AG20443 (cell line): ENCODE results near the gene CLMN.

Experiments used
- DNase-seq: peaks from one replicate; pipeline ENCODE4 v3.0.0; 2012; ENCODE audit warnings: low spot score, mixed read lengths

The CLMN gene, protein sequence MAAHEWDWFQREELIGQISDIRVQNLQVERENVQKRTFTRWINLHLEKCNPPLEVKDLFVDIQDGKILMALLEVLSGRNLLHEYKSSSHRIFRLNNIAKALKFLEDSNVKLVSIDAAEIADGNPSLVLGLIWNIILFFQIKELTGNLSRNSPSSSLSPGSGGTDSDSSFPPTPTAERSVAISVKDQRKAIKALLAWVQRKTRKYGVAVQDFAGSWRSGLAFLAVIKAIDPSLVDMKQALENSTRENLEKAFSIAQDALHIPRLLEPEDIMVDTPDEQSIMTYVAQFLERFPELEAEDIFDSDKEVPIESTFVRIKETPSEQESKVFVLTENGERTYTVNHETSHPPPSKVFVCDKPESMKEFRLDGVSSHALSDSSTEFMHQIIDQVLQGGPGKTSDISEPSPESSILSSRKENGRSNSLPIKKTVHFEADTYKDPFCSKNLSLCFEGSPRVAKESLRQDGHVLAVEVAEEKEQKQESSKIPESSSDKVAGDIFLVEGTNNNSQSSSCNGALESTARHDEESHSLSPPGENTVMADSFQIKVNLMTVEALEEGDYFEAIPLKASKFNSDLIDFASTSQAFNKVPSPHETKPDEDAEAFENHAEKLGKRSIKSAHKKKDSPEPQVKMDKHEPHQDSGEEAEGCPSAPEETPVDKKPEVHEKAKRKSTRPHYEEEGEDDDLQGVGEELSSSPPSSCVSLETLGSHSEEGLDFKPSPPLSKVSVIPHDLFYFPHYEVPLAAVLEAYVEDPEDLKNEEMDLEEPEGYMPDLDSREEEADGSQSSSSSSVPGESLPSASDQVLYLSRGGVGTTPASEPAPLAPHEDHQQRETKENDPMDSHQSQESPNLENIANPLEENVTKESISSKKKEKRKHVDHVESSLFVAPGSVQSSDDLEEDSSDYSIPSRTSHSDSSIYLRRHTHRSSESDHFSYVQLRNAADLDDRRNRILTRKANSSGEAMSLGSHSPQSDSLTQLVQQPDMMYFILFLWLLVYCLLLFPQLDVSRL

DNA sequence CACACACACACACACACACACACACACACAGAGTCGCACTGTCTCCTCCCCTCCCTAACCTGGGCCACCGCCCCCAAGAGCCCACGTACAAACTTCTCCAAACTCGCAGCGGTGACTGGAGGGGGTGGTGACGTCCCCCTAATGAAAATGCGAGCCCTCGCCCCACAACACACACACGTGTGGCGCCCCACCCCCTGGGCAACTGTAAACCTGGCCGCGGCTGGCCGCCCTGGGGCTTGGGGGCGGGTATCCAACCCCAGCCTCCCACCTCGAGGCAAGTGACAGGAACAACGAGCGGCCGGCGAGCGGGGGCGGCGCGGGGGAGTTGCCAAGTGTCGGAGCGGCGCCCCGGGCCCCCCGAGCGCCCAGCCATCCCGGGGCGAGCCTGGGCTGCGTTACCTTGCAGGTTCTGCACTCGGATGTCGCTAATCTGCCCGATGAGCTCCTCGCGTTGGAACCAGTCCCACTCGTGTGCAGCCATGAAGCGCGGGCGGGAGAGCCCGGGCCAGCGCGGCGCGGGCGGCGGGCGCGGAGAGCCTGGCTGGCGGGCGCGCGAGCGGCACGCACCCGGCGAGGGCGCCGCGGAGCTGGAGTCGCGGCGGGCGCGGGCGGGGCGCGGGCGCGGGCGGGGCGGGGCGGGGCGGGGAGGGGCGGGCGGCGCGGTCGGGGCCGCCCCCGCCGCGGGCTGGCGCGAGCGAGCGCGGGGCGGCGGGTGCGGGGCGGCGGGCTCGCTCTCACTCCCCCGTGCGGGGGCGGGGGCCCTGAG lies at the start of gene CLMN:
TSS of gene CLMN (minus strand) at position 597 of the 766 bp plus-strand sequence. CDS start at position 481, 116 bp downstream.
- peak; percentile 85 for DNase-seq

DNA sequence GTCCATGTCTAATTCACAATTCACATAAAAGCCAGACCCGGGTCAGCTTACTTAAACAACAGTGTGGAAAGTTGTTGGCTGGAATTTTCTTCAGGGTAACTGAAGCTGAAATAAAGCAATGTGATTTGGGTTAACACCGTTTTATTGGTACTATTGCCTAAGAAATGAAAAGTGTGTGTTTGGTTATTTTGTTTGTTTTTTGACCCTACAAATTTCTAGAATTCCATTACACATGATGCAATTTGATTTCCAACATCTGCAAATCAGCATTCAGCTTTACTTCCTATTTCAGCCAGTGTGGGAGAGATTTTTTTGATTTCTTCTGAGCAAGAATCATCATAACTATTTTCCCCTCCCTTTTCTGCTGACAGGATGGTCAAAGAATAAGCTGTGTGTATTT lies 45.7 kb upstream of the CLMN start:
- no peak for DNase-seq

DNA sequence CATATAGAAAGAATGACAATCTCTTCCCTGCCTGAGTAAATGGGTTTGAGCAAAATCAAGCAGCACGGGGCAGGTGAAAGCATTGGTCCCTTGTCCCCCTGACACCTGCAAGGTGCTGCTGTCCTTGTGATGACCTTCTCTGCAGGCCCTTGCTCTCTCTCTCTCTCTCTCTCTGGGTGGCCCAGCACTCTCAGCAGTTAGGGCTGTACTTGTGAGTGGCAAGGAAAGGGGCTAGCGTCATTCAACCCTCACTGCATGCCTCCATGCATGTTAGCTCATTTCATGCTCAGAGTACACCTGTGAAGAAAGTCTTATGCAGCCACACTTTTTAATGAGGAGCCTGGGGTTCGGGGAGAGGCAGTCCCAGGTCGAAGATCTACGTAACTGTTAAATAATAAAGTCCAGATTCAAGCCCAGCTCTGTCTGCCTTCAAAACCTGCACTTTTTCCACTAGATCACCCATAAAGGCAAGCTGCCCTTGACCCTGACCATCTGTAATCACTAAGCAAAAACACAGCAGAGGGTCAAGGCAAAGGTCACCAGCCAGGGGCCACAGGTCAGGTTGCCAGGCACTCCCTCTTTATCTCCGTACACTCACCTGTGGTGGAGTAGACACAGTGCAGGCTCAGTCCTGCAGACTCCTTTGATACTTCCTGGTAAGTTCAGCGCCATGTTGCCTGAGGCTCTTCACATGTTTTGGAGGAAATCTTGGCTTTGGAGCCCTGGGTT lies 44.9 kb upstream of the CLMN start:
- no peak for DNase-seq

DNA sequence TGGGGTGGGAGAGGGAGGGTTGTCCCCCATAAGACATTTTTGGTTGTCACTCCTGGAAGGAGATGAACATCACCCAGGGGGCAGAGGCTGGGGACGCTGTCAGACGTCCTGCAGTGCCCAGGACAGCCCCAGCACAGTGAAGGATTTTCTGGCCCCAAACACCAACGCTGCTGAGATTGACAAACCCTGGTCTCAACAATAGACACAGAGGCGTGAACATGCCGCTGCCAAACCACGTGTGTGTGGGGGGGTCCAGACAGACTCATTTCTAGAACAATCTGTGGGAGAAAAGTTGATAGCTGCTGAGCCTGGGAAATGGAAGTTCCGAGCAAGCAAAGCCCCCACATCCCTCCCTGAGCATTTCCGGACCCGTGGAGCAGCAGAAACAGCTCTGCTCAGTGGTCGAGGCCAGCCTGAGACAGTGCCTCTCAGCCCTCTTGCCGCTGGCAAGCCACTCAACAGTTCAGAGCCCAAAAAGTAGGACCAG lies 43.8 kb upstream of the CLMN start:
- no peak for DNase-seq

DNA sequence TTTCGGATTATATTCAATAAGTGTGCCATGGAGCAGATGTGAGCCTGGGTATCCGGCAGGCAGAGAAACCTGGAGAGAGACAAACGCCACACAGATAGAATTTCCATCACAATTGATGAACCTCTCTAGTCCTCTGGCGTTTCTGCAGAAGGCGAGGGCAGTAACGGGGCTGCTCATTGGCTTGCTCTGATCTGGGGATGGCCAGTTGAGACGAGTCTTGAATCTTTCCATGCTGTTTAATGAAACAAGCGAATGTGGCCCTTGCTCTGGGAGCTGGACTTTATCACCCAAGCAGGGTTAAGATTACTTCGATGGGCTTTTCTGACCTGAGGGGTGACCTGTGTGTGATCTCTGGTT lies 42.4 kb upstream of the CLMN start:
- DNase-seq, result no peak

DNA sequence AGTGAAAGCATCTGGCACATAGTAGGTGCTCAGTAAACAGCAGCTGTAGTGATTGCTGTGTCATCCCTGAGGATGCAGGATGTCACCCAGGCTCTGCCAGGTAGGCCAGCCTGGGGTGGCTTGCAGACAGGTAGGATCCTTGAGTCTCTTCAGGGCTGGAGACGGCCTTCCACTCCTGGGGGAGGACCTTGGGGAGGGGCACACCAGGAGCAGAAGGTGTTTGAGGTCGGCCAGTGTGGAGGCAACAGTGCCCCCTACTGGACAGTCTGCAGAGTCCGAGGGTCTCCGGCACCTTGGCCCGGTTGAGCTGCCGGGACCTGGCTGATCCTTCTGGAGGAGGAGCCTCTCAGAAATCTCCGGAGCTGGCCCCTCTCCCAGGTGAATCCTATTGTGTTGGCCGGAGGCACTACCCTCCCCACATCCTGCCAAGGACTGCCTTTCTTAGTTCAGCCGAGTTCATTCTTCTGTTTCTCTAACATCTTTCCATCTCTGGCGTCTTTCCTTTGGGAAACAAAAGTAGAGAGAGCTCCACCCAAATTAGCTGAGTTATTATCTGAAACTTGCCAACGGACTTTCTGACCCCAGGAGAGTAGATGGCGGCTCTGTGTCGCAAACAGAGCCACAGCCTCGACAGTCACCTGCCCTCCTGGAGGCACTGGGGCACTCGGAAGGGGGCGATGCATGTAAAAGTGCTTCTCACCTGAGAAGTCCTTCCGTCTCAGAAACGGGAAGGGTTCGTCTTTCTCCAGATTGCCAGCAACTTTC lies 41.8 kb upstream of the CLMN start:
- DNase-seq, result peak; percentile 41

DNA sequence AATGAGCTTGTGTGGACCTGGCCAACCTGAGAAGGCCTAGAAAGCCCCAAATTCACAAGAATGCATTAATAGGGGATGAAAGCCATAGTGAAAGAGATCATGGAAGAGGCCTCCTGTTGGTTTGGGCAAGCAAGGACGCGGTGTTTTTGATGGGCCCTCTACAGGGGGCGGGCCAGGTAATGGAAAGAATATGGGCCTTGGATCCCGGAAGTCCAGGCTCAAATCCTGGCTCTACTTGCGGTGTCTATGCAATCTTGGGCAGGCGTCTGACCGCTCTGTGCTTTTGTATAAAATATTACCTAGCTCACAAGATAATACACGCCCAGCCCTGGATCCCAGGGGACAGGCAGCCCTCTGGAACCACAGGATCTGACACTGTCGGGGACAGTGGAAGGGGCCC lies 41.1 kb upstream of the CLMN start:
- no peak for DNase-seq

DNA sequence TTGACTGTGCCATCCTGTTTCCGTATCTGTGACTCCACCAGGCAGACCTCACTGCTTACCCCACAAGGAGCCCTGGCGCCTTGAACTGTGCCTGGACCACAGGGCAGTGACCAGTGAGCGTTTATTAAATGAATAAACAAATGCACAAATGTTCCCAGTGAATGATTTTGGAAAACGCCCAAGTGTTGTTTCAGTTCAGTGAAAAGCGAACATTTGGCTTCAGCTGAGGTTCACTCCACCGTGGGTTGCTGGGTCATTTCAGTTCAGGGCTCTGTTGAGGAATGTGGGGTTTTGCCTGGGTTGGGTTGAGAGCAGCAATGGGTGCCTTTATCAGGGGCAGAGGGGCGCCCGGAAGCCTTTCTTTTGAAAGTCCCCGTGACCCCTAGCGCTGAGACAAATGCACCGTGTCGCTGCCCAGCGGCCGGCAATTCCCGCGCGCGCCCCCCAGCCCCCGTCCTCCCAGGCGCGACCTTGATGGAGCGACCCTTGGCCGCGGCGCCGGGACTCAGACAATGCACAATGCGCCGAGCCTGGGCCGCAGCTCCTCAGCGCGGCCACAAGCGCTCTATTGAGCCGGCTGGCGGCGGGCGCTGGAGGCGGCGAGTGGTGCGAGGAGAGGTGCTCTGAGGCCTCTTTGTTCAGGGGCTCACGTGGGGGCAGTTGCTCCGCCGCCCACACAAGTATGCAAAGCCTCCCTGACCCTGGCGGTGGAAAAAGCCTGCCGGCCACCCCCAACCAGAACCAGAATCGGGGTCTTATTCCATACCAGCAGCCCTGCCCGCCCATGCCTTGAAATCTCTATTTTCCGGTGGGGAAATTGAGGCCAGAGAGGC lies 40.5 kb upstream of the CLMN start:
- no peak for DNase-seq

DNA sequence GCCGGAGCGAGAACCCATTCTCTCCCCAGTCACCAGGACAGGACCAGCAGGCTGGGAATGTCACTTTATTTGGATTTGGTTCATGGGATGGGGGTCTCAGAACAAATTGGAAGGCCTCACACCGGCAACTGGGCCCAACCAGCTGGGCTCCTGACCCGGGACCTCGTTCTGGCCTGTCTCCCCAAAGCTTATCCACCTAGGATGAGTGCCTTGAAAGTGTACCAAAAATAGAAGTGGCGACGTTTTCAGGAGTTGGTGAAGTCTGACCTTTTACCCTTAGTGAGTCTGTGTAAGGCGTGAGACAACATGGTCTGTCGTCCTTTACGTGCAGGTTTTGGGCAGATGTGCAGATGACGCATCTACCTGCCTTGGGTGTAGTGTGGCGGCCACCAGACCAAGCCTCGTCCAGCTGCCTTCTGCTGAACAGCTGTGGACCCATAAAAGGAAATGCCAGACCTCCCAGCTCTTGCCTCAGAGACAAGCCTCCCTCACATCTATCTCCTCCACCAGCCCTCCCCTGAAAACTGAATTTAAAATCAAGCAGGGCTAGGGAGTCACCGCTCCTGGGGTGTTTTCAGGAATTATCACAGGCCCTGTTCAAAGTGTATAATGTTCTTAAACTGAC lies 36.6 kb upstream of the CLMN start:
- DNase-seq, result no peak

DNA sequence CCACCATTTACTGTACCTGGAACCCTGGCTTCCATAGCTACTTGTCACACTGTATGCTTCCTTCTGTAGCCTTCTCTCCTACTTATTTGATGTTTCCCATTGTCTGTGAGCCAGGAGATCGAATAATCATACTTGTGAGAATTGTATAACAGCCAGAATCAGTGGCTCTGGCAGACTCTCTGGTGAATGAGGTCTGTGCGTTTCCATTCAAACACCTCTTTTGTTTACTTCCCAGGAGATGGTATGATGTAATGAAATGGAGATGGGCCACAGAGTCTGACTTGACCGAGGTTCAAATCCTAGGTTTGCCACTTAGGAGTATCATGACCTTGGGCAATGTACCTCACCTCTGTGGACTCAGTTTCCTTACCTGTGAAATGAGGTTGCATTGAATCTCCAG lies 35.7 kb upstream of the CLMN start:
- DNase-seq, result no peak

DNA sequence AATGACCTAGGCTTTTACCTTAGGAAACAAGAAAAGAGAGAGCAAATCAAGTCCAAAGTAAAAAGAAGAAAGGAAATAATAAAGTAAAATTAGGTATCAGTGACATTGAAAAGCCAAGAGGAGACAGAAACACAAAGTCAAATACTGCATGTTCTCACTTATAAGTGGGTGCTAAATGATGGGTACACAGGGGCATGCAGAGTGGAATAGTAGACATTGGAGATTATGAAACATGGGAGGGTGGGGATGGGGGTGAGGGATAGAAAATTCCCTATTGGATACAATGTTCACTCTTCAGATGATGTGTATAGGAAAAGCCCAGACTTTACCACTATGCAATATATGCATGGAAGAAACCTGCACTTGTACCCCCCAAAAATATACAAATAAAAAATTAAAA lies 35.1 kb upstream of the CLMN start:
- no peak for DNase-seq

DNA sequence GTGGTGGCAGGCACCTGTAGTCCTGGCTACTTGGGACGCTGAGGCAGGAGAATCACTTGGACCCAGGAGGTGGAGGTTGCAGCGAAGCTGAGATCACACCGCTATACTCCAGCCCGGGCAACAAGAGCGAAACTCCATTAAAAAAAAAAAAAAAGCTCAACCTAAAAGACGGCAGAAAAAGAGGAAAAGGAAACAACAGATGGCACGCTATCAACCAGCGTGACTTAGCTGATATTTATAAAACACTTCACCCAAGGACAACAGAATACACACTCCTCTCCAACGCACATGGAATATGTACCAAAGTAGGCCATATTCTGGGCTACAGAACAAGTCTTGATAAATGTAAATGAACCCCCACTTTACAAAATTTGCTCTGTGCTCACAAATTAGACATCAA lies 34.0 kb upstream of the CLMN start:
- no peak for DNase-seq

DNA sequence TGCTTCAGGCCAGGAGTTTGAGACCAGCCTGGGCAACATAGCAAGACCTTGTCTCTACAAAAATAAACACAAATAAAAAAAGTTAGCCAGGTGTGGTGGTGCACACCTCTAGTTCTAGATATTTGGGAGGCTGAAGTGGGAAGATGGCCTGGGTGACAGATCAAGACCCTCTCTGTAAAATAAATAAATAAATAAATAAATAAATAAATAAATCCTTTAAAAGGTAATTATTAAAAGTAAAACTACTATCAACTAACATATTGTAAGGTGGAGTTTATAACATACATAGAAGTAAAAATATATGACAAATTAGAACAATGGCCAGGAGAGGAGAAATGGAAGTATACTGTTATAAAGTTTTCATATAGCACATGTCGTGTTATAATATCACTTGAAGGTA lies 33.3 kb upstream of the CLMN start:
- DNase-seq, result no peak

DNA sequence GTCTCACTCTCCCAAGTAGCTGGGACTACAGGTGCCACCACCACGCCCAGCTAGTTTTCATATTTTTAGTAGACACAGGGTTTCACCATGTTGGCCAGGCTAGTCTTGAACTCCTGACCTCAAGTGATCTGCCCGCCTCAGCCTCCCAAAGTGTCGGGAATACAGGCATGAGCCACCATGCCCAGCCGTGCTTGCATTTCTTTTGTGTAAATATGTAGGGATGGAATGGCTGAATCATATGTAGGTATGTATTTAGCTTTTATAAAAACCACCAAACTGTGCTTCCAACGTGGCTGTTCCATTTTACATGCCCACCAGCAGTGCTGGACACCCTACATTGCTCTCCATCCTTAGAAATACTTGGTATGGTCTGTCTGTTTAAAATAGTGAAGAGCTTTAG lies 32.8 kb upstream of the CLMN start:
- no peak for DNase-seq

DNA sequence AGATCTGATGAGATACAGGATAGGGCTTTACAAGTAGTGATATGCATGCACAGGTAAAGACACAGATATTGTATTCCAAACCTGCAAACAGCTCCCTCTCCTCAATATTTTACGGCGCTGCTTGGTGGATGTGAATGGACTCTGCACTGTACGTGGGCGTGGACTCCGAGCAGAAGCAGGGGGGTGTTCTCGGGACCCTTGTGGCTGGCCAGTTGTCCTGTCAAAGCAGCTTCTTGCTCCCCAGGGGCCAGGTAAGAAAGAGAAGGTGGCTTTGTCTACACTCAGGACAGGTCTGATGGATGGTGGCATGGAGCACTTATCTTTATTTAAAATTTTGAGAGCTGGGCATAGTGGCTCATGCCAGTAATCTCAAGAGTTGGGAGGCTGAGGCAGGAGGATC lies 29.5 kb upstream of the CLMN start:
- DNase-seq, result no peak

DNA sequence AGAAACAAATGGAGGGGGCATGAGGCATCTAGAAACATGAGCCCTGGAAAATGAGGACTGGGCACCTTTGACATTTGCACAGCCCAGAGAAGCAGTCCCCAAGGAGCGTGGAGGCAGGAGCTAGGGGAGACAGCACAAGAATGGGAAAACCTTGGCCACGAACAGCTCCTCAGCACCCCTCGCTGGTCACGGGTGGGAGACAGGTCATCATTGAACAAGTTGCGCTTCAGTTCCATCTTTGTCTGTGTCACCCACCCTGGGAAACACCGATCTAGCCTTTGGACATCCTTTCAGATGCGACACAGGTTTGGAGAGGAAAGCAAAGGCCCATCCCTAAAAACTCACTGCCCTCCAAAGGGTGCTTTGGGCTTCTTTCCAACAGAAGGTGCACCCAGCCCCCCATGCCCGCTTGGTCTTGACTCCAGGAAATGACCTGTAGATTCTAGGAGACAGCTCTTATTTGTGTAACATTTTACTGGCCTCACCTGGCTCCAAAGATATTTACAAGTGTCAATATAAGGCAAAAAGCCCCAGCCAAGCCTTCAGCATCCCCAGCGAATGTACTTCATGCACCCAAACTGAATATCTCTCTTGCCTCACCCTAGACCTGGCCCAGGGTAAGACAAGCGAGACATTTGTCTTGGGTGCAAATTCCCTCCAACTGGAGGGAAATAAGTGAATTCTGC lies 28.8 kb upstream of the CLMN start:
- no peak for DNase-seq

DNA sequence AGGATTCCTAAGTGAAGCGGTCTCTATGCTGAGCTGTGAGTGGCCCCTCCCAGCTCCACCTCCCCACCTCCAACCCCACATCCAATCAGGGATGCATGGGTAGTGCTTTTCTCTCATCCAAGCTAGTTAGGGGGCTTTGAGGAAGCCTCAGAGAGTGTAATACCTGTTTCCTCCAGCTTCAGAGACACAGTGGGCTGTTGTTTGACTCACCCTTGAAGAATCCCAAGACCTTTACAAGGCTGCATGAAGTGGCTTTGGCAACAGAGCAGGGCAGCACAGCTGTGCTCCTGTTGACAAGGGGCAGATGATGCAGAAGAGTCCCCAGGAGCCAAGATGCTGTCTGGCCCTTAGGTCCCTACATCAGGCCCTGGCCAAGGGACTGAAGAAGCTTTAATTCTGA lies 27.1 kb upstream of the CLMN start:
- DNase-seq, result no peak

DNA sequence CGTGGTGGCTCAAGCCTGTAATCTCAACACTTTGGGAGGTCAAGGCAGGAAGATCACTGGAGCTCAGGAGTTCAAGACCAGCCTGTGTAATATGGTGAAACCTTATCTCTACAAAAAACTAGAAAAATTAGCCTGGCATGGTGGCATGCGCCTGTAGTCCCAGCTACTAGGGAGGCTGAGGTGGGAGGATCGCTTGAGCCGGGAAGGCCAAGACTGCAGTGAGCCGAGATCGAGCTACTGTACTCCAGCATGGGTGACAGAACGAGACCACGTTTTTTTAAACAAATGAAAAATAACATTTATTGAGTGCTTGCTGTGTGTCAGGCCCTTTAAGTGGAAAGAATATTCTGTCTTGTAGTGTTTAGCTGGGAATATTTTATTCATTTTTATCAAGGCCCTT lies 26.6 kb upstream of the CLMN start:
- DNase-seq, result no peak

DNA sequence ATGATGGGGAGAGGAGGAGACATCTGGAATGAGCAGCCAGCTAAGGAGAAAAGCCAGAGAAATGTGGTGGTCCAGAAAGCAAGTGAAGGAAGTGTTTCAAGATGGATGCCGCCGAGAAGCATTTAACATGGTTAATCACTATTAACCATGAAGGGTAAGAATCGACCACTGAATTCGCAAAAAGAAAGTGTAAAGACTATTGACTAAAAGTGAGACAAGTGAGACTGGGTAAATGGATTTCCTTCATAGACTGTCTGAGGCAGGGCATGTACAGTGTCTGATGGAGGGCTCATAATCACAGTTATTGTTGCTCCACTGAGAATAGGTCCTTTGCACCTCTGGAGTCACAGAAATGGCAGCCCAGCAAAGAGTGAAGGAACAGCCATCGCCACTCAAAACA lies 25.3 kb upstream of the CLMN start:
- no peak for DNase-seq
